Ecto neural progenitor cell (in vitro differentiated cells): ENCODE measurements around the gene GPR31.

Source experiments
- DNase-seq: peaks from one replicate; pipeline ENCODE4 v3.0.0-alpha.2; 2018; ENCODE audit warnings: low spot score

Gene GPR31

DNA sequence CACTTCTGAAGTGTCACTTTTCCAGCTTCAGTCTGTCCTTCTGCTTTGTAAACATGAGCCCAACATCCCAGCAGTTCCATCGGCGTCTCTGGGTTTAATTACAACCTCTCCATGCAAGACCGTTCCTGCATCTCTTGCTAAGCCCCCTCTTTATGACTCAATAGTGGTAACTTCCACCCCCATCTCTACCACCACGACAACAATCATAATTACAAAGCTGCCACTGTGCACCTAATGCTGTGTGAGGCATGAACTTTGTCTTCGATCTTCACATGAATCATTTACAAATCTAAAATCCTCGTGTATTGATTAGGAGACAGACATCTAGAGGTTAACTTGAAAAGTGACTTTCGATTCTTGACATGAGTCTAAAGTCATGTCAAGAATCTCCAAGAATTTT is 39.8 kb downstream of the GPR31 start:
- no peak for DNase-seq

DNA sequence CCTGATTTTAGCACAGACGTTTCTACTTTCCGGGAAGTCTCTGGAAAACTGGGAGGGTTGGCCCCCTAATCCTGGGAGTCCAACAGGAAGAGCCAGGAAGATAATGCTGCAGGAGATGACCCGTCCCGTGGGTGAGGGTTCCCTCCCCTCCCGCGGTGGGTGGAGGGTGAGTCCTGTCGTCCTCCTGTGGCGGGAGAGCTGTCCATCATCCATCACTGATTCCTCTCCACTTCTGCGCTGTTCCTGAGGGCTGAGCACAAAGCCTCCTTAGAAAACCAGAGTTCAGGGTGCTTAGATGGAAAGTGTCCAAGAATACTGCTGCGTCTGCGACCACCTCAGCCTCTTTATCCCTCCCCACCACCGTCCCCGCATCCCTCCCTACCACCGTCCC is 40.9 kb downstream of the GPR31 start:
- DNase-seq, result no peak

DNA sequence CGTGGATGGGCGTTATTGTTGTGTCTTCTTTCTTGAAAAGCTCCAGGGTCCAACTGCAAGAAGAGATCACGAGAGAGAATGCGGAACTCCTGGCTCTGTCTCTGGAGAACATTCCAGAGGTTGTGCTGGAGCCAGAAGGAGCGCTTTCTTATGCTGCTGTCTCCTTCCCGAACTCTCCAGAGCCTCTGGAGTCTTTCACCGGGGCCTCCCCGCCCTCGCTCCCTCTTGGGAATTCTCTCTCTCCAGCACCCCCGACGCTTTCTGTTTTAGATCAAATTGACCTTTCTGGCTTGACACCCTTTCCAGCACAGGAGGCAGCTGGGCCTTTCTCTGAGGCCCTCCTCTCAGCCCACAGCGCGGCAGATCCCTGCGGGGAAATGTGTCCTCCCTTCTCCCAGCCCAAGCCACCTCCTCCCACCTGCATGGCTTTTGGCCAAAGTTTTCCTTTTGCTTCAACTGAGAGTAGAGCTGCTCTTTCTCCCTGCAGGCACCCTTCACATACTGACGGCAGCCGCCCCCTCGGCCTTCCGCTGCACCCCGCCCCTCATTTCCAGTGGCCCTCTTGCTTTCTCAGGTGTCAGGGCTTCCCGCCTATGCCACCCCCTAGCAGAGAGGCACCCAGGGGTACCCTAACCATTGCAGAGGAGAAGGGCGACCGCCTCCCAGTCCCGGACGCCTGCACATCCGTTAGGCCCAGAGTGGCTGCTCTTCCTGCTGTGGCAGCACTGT is 41.5 kb downstream of the GPR31 start:
- DNase-seq, result no peak

DNA sequence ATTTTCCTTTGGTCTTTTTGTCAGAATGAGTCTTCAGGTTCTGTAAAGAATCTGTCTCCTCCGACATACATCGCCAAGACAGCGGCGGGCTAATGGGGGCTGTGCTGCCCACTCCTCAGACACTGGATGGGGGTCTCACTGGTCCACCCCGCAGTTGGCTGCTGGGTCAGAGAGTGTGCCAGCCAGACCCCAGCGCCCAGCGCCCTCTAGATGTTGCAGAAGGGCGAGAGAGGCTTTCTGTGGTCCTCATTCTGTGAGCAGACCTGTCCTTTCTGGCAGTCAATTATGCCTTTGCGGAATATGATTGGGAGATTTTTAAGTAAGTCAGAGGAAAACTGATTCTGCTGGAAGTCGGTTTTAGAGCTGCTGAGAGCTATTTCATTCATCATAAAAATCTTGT is 42.7 kb downstream of the GPR31 start:
- no peak for DNase-seq

DNA sequence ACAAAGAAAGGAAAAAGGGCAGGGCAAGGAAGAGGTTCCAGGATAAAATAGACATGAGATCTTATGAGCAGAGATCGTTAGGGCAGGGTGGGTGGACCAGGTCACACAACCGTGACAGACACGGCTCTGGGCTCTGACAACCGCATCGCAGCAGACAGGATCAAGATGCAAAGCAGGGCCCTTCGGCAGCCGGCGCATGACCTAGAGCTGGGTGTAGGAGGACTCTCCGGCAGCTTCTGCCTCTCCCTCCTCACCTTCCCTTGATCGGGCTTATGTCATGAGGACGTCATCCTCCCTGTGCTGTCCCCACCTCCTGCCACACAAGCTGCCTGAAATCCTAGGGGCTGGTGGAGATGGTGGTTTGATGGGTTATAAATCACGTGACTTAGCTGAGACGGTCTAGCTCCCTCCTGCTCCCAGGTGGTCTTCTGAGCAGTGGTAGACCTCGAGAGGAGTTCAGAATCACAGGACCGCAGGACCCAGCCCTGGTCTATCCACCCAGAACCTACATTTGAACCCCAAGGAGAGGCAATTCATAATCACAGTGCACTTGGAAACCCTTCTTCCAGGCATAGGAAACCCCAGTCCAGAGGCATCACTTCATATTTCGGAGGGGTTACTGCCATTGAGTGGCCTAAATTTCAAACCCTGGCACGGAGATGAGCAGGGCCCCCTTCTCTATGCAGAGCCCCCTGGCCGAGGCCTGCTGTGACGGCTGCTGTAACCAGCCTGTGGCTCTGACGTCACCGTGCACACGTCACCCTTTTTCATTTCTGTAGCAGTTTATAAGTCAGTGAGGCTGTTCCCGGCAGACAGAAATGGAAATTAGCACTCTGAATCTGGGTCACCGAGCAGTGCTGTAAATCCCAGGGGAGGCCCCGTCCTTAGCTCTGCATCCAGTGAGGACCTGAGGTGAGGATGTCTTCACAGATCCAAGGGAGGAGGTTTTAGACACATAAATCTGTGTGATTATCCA is 43.6 kb downstream of the GPR31 start:
- no peak for DNase-seq

DNA sequence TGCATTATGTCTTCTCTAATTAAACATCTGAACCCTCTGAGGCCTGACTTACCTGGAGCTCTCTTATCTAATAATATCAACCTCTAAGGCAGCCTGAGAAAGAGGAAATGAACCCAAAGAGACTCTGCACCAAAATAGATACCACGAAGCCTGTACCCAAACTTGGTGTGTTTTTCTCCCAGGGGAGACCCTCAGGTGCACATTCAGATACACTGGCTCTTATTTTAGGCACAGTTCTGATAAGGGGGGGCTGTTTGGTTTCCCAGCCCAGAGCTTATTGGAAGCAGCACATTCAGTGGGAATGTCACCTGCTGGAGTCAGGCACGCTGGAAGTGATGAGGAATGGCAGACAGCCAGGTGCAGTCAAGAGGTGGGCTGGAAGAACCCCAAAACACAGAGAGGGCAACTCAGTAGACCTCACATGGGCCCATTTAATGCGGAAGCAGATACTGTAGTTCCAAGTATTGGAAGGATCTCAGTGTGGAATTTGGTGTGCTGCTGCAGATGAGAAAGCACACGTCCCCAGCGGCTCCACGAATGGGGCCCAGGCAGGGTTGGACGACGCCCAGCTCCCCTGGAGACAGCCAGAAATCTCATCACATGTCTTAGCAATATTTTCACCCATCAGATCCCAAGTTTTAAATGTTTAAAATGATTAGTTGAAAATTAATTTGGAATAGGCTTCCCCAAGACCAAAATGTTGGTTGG is 44.6 kb downstream of the GPR31 start:
- no peak for DNase-seq

DNA sequence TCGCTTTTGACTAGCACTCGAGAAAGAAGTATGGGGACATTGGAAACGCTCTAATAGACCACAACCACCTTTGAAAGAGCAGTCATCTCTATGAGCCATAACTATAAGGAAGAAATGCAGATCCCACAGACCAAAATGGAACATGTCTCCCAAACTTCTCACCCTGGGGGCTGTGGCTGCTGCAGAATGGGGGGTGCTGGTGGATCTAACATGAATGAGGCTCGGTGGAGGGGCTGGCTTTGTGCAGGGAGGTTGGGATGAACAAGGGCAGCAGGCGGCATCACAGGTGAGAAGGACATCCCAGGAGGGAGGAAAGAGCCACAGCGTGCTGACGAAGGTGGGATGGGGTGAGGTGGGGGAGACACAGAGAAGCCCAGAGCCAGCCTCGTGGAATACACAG is 45.4 kb downstream of the GPR31 start:
- no peak for DNase-seq

DNA sequence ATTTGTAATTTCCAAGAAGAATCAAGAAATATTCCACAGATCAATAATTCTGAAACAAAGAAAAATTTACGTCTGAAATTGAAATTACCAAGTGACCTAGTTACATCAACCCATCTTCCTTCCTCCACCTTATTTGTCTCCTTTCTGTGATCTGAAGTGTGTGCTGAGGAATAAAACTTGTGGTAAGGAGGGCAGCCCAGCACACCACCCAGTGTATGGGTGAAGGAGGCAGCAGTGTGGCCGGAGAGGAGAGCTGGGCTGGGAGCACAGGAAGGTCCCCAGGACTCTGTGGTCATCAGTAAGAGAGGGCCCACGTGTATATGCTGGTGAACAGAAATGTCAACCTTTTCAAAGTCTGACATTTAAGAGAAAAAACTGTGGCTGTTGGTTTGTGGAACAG is 46.2 kb downstream of the GPR31 start:
- DNase-seq, result no peak

DNA sequence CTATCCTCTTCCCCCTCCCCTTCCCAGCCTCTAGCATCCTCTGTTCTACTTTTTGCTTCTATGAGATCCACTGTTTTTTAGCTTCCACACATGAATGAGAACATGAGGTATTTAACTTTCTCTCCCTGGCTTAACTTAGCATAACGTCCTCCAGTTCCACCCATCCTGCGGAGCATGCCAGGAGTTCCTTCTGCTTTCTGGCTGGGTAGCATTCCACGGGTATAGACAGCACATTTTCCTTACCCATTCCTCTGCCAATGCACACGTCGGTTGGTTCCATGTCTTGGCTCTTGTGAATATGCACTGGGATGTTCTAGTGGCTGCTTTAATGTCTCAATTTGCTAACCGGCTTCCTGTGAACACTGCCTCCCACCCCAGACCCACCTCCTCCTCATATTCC is 48.1 kb downstream of the GPR31 start:
- DNase-seq, result no peak

DNA sequence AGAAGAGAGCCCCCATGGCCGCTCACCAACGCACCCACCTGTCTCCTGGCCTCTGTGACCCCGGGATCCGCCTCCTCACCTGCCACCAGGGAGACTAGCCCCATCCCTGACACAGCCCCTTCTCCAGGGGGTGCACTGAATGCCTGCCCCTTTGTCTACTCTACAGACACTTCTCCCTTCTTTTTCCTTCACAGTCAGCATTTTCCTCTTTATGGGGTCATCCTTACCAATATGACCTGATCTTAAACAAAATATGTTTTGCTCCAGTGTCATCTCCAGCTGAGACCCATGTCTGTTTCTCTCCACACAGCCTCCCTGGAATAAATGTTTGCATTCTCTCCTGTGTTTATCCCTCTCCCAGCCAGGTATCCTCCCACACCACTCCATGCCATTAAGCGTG is 49.5 kb downstream of the GPR31 start:
- no peak for DNase-seq

DNA sequence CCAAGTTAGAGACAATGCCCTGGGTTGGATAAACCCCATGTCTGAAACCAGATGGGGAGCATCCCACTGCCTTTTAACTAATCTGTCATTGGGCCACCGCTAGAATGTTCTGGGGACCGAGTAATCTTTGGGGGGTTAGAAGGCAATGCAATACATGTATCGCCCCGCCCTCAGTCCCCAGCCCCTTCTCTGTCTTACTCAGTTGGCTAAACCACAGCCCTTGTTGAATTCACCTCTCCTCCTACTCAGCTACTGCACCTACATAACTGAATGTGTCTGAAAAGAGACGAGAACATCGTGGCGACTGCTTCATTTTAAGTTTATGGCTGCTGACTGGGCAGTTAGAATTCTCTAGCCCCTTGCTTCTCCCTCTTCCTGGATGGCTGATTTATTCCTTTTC is 50.0 kb downstream of the GPR31 start:
- no peak for DNase-seq

DNA sequence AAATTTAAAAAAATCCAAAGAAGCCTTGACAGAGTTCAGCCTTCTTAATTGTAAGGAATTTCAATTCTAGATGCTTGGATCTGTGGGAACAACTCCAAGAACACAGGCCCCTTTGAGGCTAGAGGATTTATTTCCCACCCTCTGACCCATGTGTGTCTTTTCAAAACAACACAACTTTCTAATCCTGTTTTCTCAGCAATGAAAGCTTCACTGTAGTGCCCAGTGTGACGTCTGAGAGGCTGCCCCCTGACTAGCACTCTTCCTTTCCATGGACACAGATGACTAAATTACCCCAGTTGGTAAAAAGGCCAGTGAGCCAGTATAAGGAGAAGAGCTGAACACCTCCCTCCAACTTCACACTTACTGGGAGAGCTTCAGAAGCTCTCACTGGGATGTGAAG is 51.4 kb downstream of the GPR31 start:
- DNase-seq, result no peak
